A549 (cell line): ENCODE results near the gene ADAMTS2. TPM values are rescaled to one million over a fixed set of nuclear protein-coding genes. Genes with fewer than 3 reads are reported as not detected.

ENCODE experiments used
- ATAC-seq, 2 experiments: fragments of 200-7000 bp in 1 of 2; fragments of >200 bp in 1 of 2; cut with Nextera tagmentation in 1 of 2; cut with Tn5 transposase in 1 of 2; 3 replicates each; pipeline versions ENCODE4 v1.8.0 to v1.9.1; 2018 to 2020; ENCODE audit warnings: mild to moderate bottlenecking in 1 of 2, moderate library complexity in 1 of 2
- CTCF ChIA-PET: fragments of 300-600 bp; sonication (Branson Sonifier 250); formaldehyde crosslinking; extraction: SDS; loops from one replicate; lab custom pipeline; 2021; ENCODE audit warnings: antibody characterized with exemption, inconsistent platforms; lab: Yijun Ruan, JAX
- POLR2A ChIA-PET: fragments of 350-600 bp; formaldehyde crosslinking; extraction: SDS; loops from one replicate; lab custom pipeline; 2021; ENCODE audit warnings: antibody characterized with exemption, inconsistent platforms; lab: Yijun Ruan, JAX
- DNase-seq, 2 experiments: peaks; one replicate each; pipeline versions ENCODE4 v3.0.0 to v3.0.0-alpha.2; 2011 to 2016; ENCODE audit warnings: low read depth in 1 of 2, low spot score in 1 of 2
- FAIRE-seq: peaks from 2 replicates; lab custom pipeline; 2011; peaks lifted over from hg19 to GRCh38; lab: Jason Lieb, UNC
- H3K27ac ChIP-seq, 2 experiments: fragments of >200 bp; sonication (Bioruptor Twin); formaldehyde crosslinking; 3 replicates each; pipeline ENCODE4 v1.5.1; 2016 to 2017
- H3K4me1 ChIP-seq: fragments of >200 bp; sonication (Bioruptor Twin); formaldehyde crosslinking; 3 replicates; pipeline ENCODE4 v1.6.1; 2016
- H3K4me2 ChIP-seq: fragments of >200 bp; sonication (Bioruptor Twin); formaldehyde crosslinking; 3 replicates; pipeline ENCODE4 v1.6.1; 2016
- H3K4me3 ChIP-seq: fragments of >200 bp; sonication (Bioruptor Twin); formaldehyde crosslinking; 3 replicates; pipeline ENCODE4 v1.5.1; 2016
- H3K9me3 ChIP-seq: fragments of >200 bp; sonication (Bioruptor Twin); formaldehyde crosslinking; 3 replicates; pipeline ENCODE4 v1.6.1; 2016
- CBX2 ChIP-seq: fragments of 200-600 bp; sonication (generic); IDR thresholded peaks from 2 replicates; pipeline ENCODE4 v1.6.1; 2016; ENCODE audit warnings: low read depth, mild to moderate bottlenecking, borderline replicate concordance
- CEBPB ChIP-seq, 2 experiments: fragments of >200 bp in 1 of 2; sonication (Bioruptor Twin) in 1 of 2; formaldehyde crosslinking in 1 of 2; IDR thresholded peaks; 2 replicates each; pipeline ENCODE4 v1.6.1; 2012 to 2016
- E2F6 ChIP-seq: IDR thresholded peaks from 2 replicates; pipeline ENCODE4 v1.6.1; 2012; ENCODE audit warnings: low read depth, borderline replicate concordance
- EHF ChIP-seq: fragments of 250-450 bp; sonication (Bioruptor Pico); IDR thresholded peaks from 2 replicates; pipeline ENCODE4 v1.5.0; 2020; ENCODE audit warnings: mild to moderate bottlenecking
- ELK1 ChIP-seq: fragments of 150-350 bp; IDR thresholded peaks from 2 replicates; pipeline ENCODE4 v1.6.1; 2014; ENCODE audit warnings: low read depth, mild to moderate bottlenecking, low read length
- FOXS1 ChIP-seq: fragments of 250-450 bp; sonication (Bioruptor Pico); IDR thresholded peaks from 2 replicates; pipeline ENCODE4 v1.5.0; 2020; ENCODE audit warnings: mild to moderate bottlenecking, moderate library complexity
- HES2 ChIP-seq: fragments of >200 bp; sonication (Bioruptor Twin); formaldehyde crosslinking; IDR thresholded peaks from 2 replicates; pipeline ENCODE4 v1.6.1; 2016
- HMGXB4 ChIP-seq: fragments of 250-450 bp; sonication (Bioruptor Pico); IDR thresholded peaks from 2 replicates; pipeline ENCODE4 v1.5.0; 2021; ENCODE audit warnings: mild to moderate bottlenecking, moderate library complexity, borderline replicate concordance
- HOXA7 ChIP-seq: fragments of 250-450 bp; sonication (Bioruptor Pico); IDR thresholded peaks from 2 replicates; pipeline ENCODE4 v1.5.0; 2020; ENCODE audit warnings: mild to moderate bottlenecking, moderate library complexity
- NFE2L2 ChIP-seq: fragments of 150-350 bp; conservative IDR thresholded peaks from 2 replicates; pipeline ENCODE4 v1.6.1; 2014; ENCODE audit warnings: low read length
- NR3C1 ChIP-seq: fragments of >200 bp; sonication (Bioruptor Twin); formaldehyde crosslinking; IDR thresholded peaks from 3 replicates; pipeline ENCODE4 v1.6.1; 2017
- RAD21 ChIP-seq, 2 experiments: fragments of >200 bp in 1 of 2; sonication (Bioruptor Twin) in 1 of 2; formaldehyde crosslinking in 1 of 2; IDR thresholded peaks in 1 of 2; conservative IDR thresholded peaks in 1 of 2; 2 replicates in 1 of 2; 3 replicates in 1 of 2; pipeline ENCODE4 v1.6.1; 2012 to 2018; ENCODE audit warnings: inconsistent platforms in 1 of 2
- RCOR1 ChIP-seq: fragments of 150-350 bp; IDR thresholded peaks from 2 replicates; pipeline ENCODE4 v1.6.1; 2014; ENCODE audit warnings: antibody characterized with exemption, low read length, low read depth
- RNF2 ChIP-seq: fragments of 200-600 bp; sonication (generic); IDR thresholded peaks from 2 replicates; pipeline ENCODE4 v1.6.1; 2016; ENCODE audit warnings: low read depth, mild to moderate bottlenecking, antibody characterized with exemption, moderate library complexity, borderline replicate concordance
- TFCP2L1 ChIP-seq: fragments of 250-450 bp; sonication (Bioruptor Pico); IDR thresholded peaks from 2 replicates; pipeline ENCODE4 v1.5.0; 2021; ENCODE audit warnings: mild to moderate bottlenecking
- ZFP36 ChIP-seq: fragments of 450-650 bp; IDR thresholded peaks from 2 replicates; pipeline ENCODE4 v1.6.1; 2014; ENCODE audit warnings: borderline replicate concordance; ENCODE audit not compliant: partially characterized antibody
- WGBS: methylation state at CpG from one replicate; pipeline ENCODE4 v1.1.6; 2017; ENCODE audit errors: missing lambda C conversion rate; 5-methylcytosine and 5-hydroxymethylcytosine counted together
- polyA plus RNA-seq, 4 experiments: library from polyadenylated mRNA; depleted of rRNA in 3 of 4; stranded (reverse); fragments of >200 nt; fragmentation: RNase III in 1 of 4; extraction: RNeasy Plus Mini Kit Qiagen cat#74134 plus additional on column Dnase treatment in 1 of 4; gene quantifications; 2 replicates in 3 of 4; 3 replicates in 1 of 4; pipeline ENCODE4 v1.2.3, GENCODE V29; 2011 to 2017

Gene ADAMTS2
- polyA plus RNA-seq, 2 of the 4 experiments (the other 2 are of a cell fraction): not detected

GRCh38 chr5:179347581-179347980 lies 2.3 kb upstream of the ADAMTS2 start (continued):
- no peak for TF ChIP-seq HMGXB4 (CRISPR knock-in tag)

- H3K4me1 ChIP-seq: peaks cover 7% of the 10 kb centered on the region; the same call in 1 of the 3 replicates
- DNase-seq: no peak
- no peak for FAIRE-seq
- TF ChIP-seq HOXA7: no peak
- peak; percentile 33 for TF ChIP-seq ZFP36
- TF ChIP-seq, all 56 proteins: peak for 1
- ChIA-PET CTCF (no interaction called here), POLR2A (no interaction called here)
- 39% methylated on average over 8 of the region's 8 CpGs for WGBS
- Histone ChIP-seq H3K4me2 (no peak overlapping the region), H3K9me3 (no peaks in the 10 kb centered on the region), H3K4me3 (no peak overlapping the region), H3K27ac (no peak overlapping the region)
- no peak for ATAC-seq
These were observed 1.6 kb upstream of the ADAMTS2 start for GRCh38 chr5:179346875-179347274.

GRCh38 chr5:179346401-179346800 lies 1.1 kb upstream of the ADAMTS2 start:
- DNase-seq (no peak), ATAC-seq (no peak)
- Histone ChIP-seq H3K9me3 (no peaks in the 10 kb centered on the region), H3K4me2 (no peak overlapping the region), H3K4me1 (peaks cover 7% of the 10 kb centered on the region; the same call in 1 of the 3 replicates), H3K27ac (no peak overlapping the region), H3K4me3 (no peak overlapping the region)
- CTCF ChIA-PET: no interaction called here
- TF ChIP-seq EHF (CRISPR knock-in tag) (no peak), NFE2L2 (no peak), RNF2 (no peak), RAD21 (conservative IDR thresholded peaks at IDR 0.05 in 1 of 2, IDR thresholded peaks at IDR 0.05 in 1 of 2) (no peak), CBX2 (no peak), RCOR1 (no peak), FOXS1 (CRISPR knock-in tag) (no peak), CEBPB (IDR thresholded peaks at IDR 0.05) (no peak), NR3C1 (no peak)
- TF ChIP-seq, all 56 proteins: peak for 0
- POLR2A ChIA-PET: no interaction called here
- 47% methylated on average over 7 of the region's 7 CpGs for WGBS
- no peak for FAIRE-seq

GRCh38 chr5:179345183-179345432 lies 153 bp downstream of the ADAMTS2 start:
- WGBS: no CpG with 5 or more reads among the region's 36 CpGs
- Histone ChIP-seq H3K9me3 (no peaks in the 10 kb centered on the region), H3K4me1 (peaks cover 7% of the 10 kb centered on the region; the same call in 1 of the 3 replicates), H3K4me3 (peak overlapping the region; percentile 46), H3K27ac (no peak overlapping the region; a peak in 1 of 6 replicates), H3K4me2 (peak overlapping the region; percentile 92)
- no peak for FAIRE-seq
- peak in 1 of 2 experiments; percentile 28; a peak in 1 of 6 replicates for ATAC-seq
- no peak for TF ChIP-seq ELK1
- CTCF ChIA-PET: no interaction called here
- no peak for DNase-seq
- POLR2A ChIA-PET: no interaction called here

GRCh38 chr5:179344431-179345182 lies 654 bp downstream of the ADAMTS2 start:
- no peak for DNase-seq
- POLR2A ChIA-PET: no interaction called here
- CTCF ChIA-PET: no interaction called here
- 10% methylated on average over 8 of the region's 85 CpGs for WGBS
- Histone ChIP-seq H3K4me2 (peak overlapping the region; percentile 92), H3K4me1 (peaks cover 7% of the 10 kb centered on the region; the same call in 1 of the 3 replicates), H3K9me3 (no peaks in the 10 kb centered on the region), H3K4me3 (peak overlapping the region; percentile 46), H3K27ac (no peak overlapping the region; a peak in 1 of 6 replicates)
- TF ChIP-seq E2F6: no peak
- TF ChIP-seq RNF2: peak; percentile 66; the same call in 1 of the 2 replicates
- TF ChIP-seq TFCP2L1 (CRISPR knock-in tag): no peak
- TF ChIP-seq HES2: no peak
- ATAC-seq: peak in 1 of 2 experiments; percentile 42; a peak in 3 of 6 replicates
- FAIRE-seq: no peak
